WERI-Rb-1 (cell line): ENCODE data around the gene ALOX12B.
"Not testable (repeated sequence)": the region's sequence is repeated elsewhere in the genome, so short reads cannot be mapped to it uniquely, and the experiment has no call there.

ENCODE experiments used
- DNase-seq: peaks from one replicate; pipeline ENCODE4 v3.0.0-alpha.2; 2020
- H3K27ac ChIP-seq: fragments of 250-450 bp; sonication (Bioruptor Pico); 2 replicates; pipeline ENCODE4 v1.5.1; 2020; ENCODE audit warnings: mild to moderate bottlenecking, moderate library complexity
- H3K27me3 ChIP-seq: fragments of 250-450 bp; sonication (Bioruptor Pico); 2 replicates; pipeline ENCODE4 v1.5.1; 2021; ENCODE audit warnings: mild to moderate bottlenecking, low read depth, moderate library complexity; ENCODE audit not compliant: insufficient read depth, severe bottlenecking
- H3K36me3 ChIP-seq: fragments of 250-450 bp; sonication (Bioruptor Pico); 2 replicates; pipeline ENCODE4 v1.5.1; 2020; ENCODE audit warnings: mild to moderate bottlenecking, moderate library complexity
- H3K4me3 ChIP-seq: 2 replicates; pipeline ENCODE4 v1.5.1; 2011; ENCODE audit warnings: low read depth, mild to moderate bottlenecking, control low read depth, low read length
- H3K9me3 ChIP-seq: fragments of 250-450 bp; sonication (Bioruptor Pico); 2 replicates; pipeline ENCODE4 v1.5.1; 2021; ENCODE audit warnings: mild to moderate bottlenecking, moderate library complexity; ENCODE audit not compliant: severe bottlenecking
- CTCF ChIP-seq: IDR thresholded peaks from 2 replicates; pipeline ENCODE4 v1.5.1; 2011; ENCODE audit warnings: low read depth, mild to moderate bottlenecking, control low read depth, inconsistent platforms, low read length

The ALOX12B gene

GRCh38 chr17:8110907-8111306 lies 23.4 kb upstream of the ALOX12B start:
- no peak for TF ChIP-seq CTCF
- Histone ChIP-seq H3K4me3 (no peak overlapping the region), H3K9me3 (no peaks in the 10 kb centered on the region), H3K27me3 (peaks cover 4% of the 10 kb centered on the region), H3K36me3 (no peaks in the 10 kb centered on the region), H3K27ac (no peak overlapping the region)
- no peak for DNase-seq

DNA sequence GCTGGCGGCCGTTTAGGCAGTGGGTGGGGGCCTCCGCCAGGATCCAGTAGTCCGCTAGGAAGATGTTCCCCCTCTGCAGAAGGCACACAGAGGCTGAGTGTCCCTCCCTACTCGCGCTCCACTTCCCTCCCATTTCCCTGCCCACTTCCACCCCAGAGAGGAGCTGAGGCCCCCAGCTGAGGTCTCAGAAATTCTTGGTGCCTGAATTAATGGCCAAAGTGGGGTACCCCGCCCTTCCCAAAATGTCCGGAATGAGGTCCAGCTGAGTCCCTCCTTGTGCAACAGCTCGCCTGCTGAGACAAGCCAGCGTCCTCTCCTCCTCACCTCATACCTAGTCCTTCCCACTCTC lies 22.9 kb upstream of the ALOX12B start:
- Histone ChIP-seq H3K27me3 (peaks cover 4% of the 10 kb centered on the region), H3K27ac (no peak overlapping the region), H3K36me3 (no peaks in the 10 kb centered on the region), H3K4me3 (no peak overlapping the region), H3K9me3 (no peaks in the 10 kb centered on the region)
- TF ChIP-seq CTCF: no peak
- DNase-seq: no peak

- peak; percentile 74 for DNase-seq
- Histone ChIP-seq H3K27me3 (peaks cover 1% of the 10 kb centered on the region), H3K4me3 (no peak overlapping the region), H3K36me3 (no peaks in the 10 kb centered on the region), H3K27ac (no peak overlapping the region), H3K9me3 (no peaks in the 10 kb centered on the region)
- peak; percentile 93 for TF ChIP-seq CTCF
Observed at GRCh38 chr17:8109661-8110455, 22.3 kb upstream of the ALOX12B start.

DNA sequence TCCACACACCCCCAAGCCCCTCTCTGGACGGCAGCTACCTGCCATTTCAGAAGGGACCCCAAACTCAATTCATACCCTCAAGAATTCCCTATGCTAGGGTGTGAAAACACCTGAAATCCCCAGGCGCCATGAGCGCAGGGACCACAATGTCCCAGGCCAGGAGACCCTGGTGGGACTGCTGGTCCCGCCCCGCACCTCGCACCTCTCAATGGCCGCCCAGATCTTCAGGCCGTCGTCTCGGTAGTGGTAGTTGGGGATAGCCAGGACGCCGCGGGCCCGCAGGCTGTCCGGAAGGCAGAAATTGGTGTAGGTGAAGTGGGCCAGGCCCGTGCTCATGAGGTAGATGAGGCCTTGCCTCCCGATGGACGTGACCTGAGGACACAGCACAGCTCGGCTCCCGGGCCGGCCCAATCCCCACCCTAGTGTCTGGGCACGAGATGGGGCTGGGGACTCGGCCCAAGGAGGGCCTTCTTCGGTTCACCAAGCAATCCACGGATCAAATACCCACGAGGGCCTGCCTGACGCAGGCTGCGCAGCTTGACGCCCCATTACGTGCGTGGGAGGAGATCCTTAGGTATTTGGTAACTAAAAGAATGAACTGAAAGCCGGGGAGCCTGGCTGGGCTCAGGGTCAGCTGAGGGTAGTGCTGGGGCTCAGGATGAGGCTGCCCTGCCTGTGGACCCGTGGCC lies 21.6 kb upstream of the ALOX12B start:
- no peak for DNase-seq
- Histone ChIP-seq H3K27ac (no peak overlapping the region), H3K4me3 (no peak overlapping the region), H3K36me3 (no peaks in the 10 kb centered on the region), H3K9me3 (no peaks in the 10 kb centered on the region), H3K27me3 (no peaks in the 10 kb centered on the region)
- no peak for TF ChIP-seq CTCF

- H3K27me3 ChIP-seq, H3K9me3 ChIP-seq, DNase-seq, H3K4me3 ChIP-seq, H3K27ac ChIP-seq, H3K36me3 ChIP-seq: not testable (repeated sequence)
Observed at GRCh38 chr17:8106980-8107379, 19.5 kb upstream of the ALOX12B start.

GRCh38 chr17:8105957-8106398 lies 18.5 kb upstream of the ALOX12B start:
- H3K9me3 ChIP-seq: no peaks in the 10 kb centered on the region
- H3K27me3 ChIP-seq: no peaks in the 10 kb centered on the region
- H3K27ac ChIP-seq: no peak overlapping the region
- DNase-seq: peak; percentile 50
- no peak for TF ChIP-seq CTCF
- no peaks in the 10 kb centered on the region for H3K36me3 ChIP-seq
- H3K4me3 ChIP-seq: no peak overlapping the region
